Motor neuron (in vitro differentiated cells): Measurements from ENCODE around the gene ERCC6L2. TPM values are rescaled to one million over a fixed set of nuclear protein-coding genes. Genes with fewer than 3 reads are reported as not detected.
A peak's percentile ranks its signal among the peaks of the same experiment; 100 is the strongest.

ENCODE experiments used
- ATAC-seq, 8 experiments: fragments of 200-7000 bp; cut with Tn5 transposase; replicated peaks in 6 of 8; 2 replicates each; pipeline ENCODE4 v1.8.0; 2021; ENCODE audit warnings: mild to moderate bottlenecking in 8 of 8, moderate library complexity in 8 of 8
- H3K27ac ChIP-seq, 2 donors: fragments of 250-450 bp; sonication (Bioruptor Pico); 2 replicates each; pipeline ENCODE4 v1.9.0; 2021; ENCODE audit warnings: antibody characterized with exemption in 2 of 2, mild to moderate bottlenecking in 2 of 2, moderate library complexity in 1 of 2
- H3K4me1 ChIP-seq, 2 donors: fragments of 250-450 bp; sonication (Bioruptor Pico); replicated peaks in 1 of 2; 2 replicates each; pipeline ENCODE4 v1.6.1; 2021; ENCODE audit warnings: antibody characterized with exemption in 2 of 2, mild to moderate bottlenecking in 2 of 2, moderate library complexity in 1 of 2
- H3K4me3 ChIP-seq, 5 donors: fragments of 250-450 bp; sonication (Bioruptor Pico); 2 replicates each; pipeline ENCODE4 v1.9.0; 2021; ENCODE audit warnings: antibody characterized with exemption in 5 of 5, mild to moderate bottlenecking in 5 of 5, moderate library complexity in 4 of 5
- whole genome bisulfite sequencing, 10 experiments: fragments of 450-650 bp; shearing (Covaris generic); methylation state at CpG; one replicate each; pipeline ENCODE4 v1.0.0; 2022; 5-methylcytosine and 5-hydroxymethylcytosine counted together
- in situ Hi-C, 9 experiments: fragments of 400-800 bp; cut with MboI; loops; one replicate each; pipeline ENCODE4 v1.15.0; 2021; ENCODE audit warnings: low sequenced_read_pairs in 9 of 9, low pct_unique_long_range_greater_than_20kb in 2 of 9; ENCODE audit not compliant: unreplicated experiment in 9 of 9
- total RNA-seq, 8 experiments: library from RNA; unstranded; fragments of 300-600 nt; gene quantifications; 2 replicates each; pipeline versions ENCODE4 v1.2.3 to v1.2.4, GENCODE V29; 2022

ERCC6L2 gene
- total RNA-seq, 8 experiments from 2014 or later, result 41.4 to 80.6 (median 63.1) TPM

DNA sequence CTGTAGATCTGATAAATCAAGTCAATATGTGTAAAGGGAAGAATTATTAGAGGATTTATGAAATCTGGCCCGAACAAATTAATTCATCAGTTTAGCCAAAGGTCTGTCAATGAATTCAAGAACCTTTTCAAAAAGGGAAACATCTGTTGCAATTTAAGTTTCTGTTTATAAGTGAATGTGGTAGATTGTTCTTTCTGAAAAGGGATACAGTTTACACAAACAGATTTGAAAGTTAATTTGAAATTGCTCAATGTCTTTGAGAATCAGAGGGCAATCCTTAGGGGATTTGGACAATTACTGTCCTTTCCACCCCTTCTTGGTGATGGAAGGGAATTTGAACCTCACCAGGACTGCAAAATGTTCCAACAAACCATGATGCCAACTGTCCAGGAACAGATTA is 29.7 kb upstream of the ERCC6L2 start:
- H3K27ac ChIP-seq, result no peak overlapping the region
- no peak overlapping the region for H3K4me3 ChIP-seq
- no peak for ATAC-seq
- WGBS, 10 experiments, result 0 to 86% (median 67%) methylated on average over 1 of the region's 1 CpG; no CpG with 5 or more reads in 1 of the 10 experiments
- no peaks in the 10 kb centered on the region for H3K4me1 ChIP-seq
- in situ Hi-C loops, result no loop called here

GRCh38 chr9:95848764-95849163 is 26.7 kb upstream of the ERCC6L2 start:
- in situ Hi-C loops, result no loop called here
- no peak overlapping the region for H3K4me3 ChIP-seq
- ATAC-seq, result peak in 1 of 8 experiments; percentile 29
- H3K4me1 ChIP-seq, result no peaks in the 10 kb centered on the region
- H3K27ac ChIP-seq, result no peak overlapping the region

GRCh38 chr9:95852059-95853032 is 23.1 kb upstream of the ERCC6L2 start:
- Histone ChIP-seq H3K4me3 (no peak overlapping the region), H3K27ac (no peak overlapping the region), H3K4me1 (no peaks in the 10 kb centered on the region)
- 17 to 100% (median 76%) methylated on average over 1 to 7 of the region's 7 CpGs; no CpG with 5 or more reads in 1 of the 10 experiments for WGBS, 10 experiments
- in situ Hi-C loops, result loop anchor here in 1 of 9 experiments (25.0 kb wide), 1 partner anchor 360 kb away; no protein-coding TSS in a partner anchor
- peak in 1 of 8 experiments; percentile 49 for ATAC-seq

GRCh38 chr9:95854386-95855020 is 21.0 kb upstream of the ERCC6L2 start:
- Histone ChIP-seq H3K4me3 (no peak overlapping the region), H3K27ac (no peak overlapping the region), H3K4me1 (no peaks in the 10 kb centered on the region)
- WGBS, 10 experiments, result 20 to 100% (median 85%) methylated on average over 1 of the region's 1 CpG
- no peak for ATAC-seq
- in situ Hi-C loops, result loop anchor here in 1 of 9 experiments (25.0 kb wide), 1 partner anchor 358 kb away; no protein-coding TSS in a partner anchor

DNA sequence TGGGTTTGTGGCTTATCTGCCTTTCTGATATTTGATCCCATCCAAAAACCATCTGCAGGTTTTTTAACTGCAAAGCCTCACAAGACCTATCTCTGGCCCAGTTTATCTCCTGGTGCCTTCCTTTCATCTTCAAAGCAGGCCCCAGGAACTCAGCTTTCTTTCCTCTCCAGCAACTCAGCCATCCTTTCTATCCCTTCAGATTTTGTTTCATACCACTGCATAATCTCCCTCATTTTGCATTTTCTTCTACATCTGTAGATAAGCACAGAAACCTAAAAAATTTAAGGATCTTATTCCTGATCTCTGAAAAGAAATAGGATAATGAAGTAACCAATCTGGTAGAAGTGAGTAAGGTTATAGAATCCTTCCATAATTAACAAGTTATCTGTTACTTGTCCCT is 19.5 kb upstream of the ERCC6L2 start:
- ATAC-seq, result no peak
- H3K4me1 ChIP-seq, result no peaks in the 10 kb centered on the region
- H3K4me3 ChIP-seq, result no peak overlapping the region
- no peak overlapping the region for H3K27ac ChIP-seq
- in situ Hi-C loops, result loop anchor here in 1 of 9 experiments (25.0 kb wide), 1 partner anchor 356 kb away; no protein-coding TSS in a partner anchor

- Histone ChIP-seq H3K4me1 (no peaks in the 10 kb centered on the region), H3K27ac (no peak overlapping the region), H3K4me3 (no peak overlapping the region)
- in situ Hi-C loops, result loop anchor here in 1 of 9 experiments (25.0 kb wide), 1 partner anchor 355 kb away; no protein-coding TSS in a partner anchor
- peak in 3 of 8 experiments; percentile 31 to 92 (median 77) for ATAC-seq
- 0 to 90% (median 47%) methylated on average over 1 to 2 of the region's 2 CpGs; no CpG with 5 or more reads in 4 of the 10 experiments for WGBS, 10 experiments
Observed at GRCh38 chr9:95857124-95857523, 18.4 kb upstream of the ERCC6L2 start.

GRCh38 chr9:95857896-95858295 is 17.6 kb upstream of the ERCC6L2 start:
- in situ Hi-C loops, result loop anchor here in 1 of 9 experiments (25.0 kb wide), 1 partner anchor 354 kb away; no protein-coding TSS in a partner anchor
- no peak overlapping the region for H3K27ac ChIP-seq
- H3K4me1 ChIP-seq, result no peaks in the 10 kb centered on the region
- no peak for ATAC-seq
- no peak overlapping the region for H3K4me3 ChIP-seq

- in situ Hi-C loops, result loop anchor here in 1 of 9 experiments (25.0 kb wide), 1 partner anchor 350 kb away; no protein-coding TSS in a partner anchor
- ATAC-seq, result no peak
- H3K4me3 ChIP-seq, result no peak overlapping the region
- no peaks in the 10 kb centered on the region for H3K4me1 ChIP-seq
- H3K27ac ChIP-seq, result no peak overlapping the region
Observed at GRCh38 chr9:95862343-95862742, 13.1 kb upstream of the ERCC6L2 start.

DNA sequence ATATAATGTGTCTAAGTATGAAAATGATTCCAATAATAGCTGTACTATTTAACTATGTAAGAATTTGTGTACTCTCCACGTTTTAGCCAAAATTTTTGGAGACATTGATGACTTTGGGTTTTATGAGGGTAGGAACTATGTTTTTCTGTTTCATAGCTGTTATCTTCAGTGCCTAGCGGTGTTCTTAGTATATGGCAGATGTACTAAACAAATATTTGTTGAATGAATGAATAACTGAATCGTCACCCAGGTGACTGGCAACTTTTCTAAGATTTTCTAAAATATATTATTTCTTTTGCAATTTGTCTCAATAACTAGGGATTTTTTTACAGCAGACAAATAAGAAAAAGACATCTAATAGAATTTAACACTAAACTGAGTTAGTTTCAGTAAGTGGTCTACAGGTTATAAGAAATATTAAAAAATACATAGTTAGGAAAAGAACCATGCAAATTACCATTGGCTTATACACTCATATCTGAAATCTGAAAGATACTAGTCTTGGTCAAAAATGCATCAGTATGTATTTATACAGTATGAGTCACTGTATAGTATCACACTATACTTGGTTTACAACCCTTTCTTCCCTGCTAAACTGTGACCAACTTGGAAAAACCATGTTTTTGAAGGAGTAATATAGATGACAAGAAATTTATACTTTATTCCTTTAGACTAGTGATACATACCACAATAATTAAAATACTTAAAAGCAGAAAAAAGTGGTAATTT is 10.5 kb upstream of the ERCC6L2 start:
- Histone ChIP-seq H3K4me1 (no peaks in the 10 kb centered on the region), H3K4me3 (no peak overlapping the region), H3K27ac (no peak overlapping the region)
- 75 to 100% (median 96%) methylated on average over 3 of the region's 3 CpGs for WGBS, 10 experiments
- in situ Hi-C loops, result loop anchor here in 1 of 9 experiments (25.0 kb wide), 1 partner anchor 347 kb away; no protein-coding TSS in a partner anchor
- ATAC-seq, result no peak

DNA sequence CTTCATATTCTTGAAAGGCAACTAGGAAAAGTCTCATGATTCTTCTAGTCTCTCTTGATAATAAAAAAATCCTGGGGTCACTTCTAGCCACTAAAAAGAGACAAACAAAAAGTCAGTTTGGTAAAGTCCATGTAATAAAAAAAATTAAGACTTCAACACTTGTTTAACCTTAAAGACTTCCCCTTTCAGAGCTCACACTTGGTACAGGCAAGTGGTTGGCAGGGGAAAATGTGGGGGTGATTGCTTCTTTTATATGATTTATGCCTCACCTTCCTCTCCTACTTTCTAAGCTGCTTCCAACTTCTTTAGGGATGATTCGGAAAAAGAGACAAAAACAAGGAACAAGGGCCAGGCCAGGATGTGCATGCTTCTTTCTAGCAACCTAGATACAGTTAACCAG is 5.1 kb upstream of the ERCC6L2 start:
- no peak overlapping the region for H3K27ac ChIP-seq
- WGBS, 10 experiments, result 80 to 100% (median 95%) methylated on average over 1 of the region's 1 CpG; no CpG with 5 or more reads in 4 of the 10 experiments
- H3K4me1 ChIP-seq, result peaks cover 3 to 6% of the 10 kb centered on the region in 2 donors
- ATAC-seq, result no peak
- in situ Hi-C loops, result loop anchor here in 1 of 9 experiments (25.0 kb wide), 1 partner anchor 342 kb away; no protein-coding TSS in a partner anchor
- H3K4me3 ChIP-seq, result no peak overlapping the region

GRCh38 chr9:95870906-95871305 is 4.6 kb upstream of the ERCC6L2 start:
- Histone ChIP-seq H3K4me3 (no peak overlapping the region), H3K4me1 (peaks cover 3 to 6% of the 10 kb centered on the region in 2 donors), H3K27ac (no peak overlapping the region)
- in situ Hi-C loops, result loop anchor here in 1 of 9 experiments (25.0 kb wide), 1 partner anchor 341 kb away; no protein-coding TSS in a partner anchor
- ATAC-seq, result no peak
- 44 to 100% (median 100%) methylated on average over 1 of the region's 1 CpG for WGBS, 10 experiments

DNA sequence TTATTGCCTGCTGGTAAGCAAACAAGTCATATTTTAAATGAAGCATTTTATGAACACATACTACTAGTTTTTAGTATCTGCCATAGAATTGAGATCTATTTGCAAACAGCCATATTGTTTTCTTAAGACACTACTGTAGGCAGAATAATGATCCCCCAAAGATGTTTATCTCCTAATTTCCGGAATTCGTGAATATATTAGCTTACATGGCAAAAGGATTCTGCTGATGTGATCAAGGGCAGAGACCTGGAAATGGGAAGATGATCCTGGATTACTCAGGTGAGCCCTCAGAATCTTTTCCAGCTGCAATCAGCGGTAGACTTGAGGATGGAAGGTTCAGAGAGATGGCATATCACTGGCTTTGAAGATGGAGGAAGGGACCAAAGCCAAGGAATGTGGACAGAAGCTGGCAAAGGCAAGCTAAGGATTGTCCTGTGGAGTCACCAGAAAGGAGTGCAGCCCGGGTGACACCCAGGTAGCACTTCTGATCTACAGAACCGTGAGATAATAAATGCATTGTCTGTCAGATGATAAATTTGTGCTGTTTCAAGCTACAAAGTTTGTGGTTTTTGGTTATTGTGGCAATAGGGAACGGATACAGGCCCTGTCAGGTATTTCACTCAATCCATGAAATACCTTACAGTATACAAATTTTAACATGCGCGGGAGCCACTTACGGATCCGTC is 1.0 kb upstream of the ERCC6L2 start:
- no peak overlapping the region for H3K27ac ChIP-seq
- peaks cover 6 to 8% of the 10 kb centered on the region in 2 donors for H3K4me1 ChIP-seq
- ATAC-seq, result no peak
- H3K4me3 ChIP-seq, result no peak overlapping the region
- in situ Hi-C loops, result loop anchor here in 1 of 9 experiments (25.0 kb wide), 1 partner anchor 338 kb away; no protein-coding TSS in a partner anchor
- WGBS, 10 experiments, result 0 to 90% (median 23%) methylated on average over 1 to 10 of the region's 10 CpGs; no CpG with 5 or more reads in 1 of the 10 experiments
